ENCODE measurements around the gene TMEM156. TPM values are rescaled to one million over a fixed set of nuclear protein-coding genes. Genes with fewer than 3 reads are reported as not detected.

Gene TMEM156, protein sequence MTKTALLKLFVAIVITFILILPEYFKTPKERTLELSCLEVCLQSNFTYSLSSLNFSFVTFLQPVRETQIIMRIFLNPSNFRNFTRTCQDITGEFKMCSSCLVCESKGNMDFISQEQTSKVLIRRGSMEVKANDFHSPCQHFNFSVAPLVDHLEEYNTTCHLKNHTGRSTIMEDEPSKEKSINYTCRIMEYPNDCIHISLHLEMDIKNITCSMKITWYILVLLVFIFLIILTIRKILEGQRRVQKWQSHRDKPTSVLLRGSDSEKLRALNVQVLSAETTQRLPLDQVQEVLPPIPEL
- under 1 TPM; 0.07 to 0.48 (median 0.41) TPM for total RNA-seq (2021; fragmentation: NEBNext Ultra II Directional; extraction: Animal tissue kit (Norgen Biotek cat#: 25700))
- long read RNA-seq, partial matches to known transcripts, result 0 of 1 reads
- long read RNA-seq, other reads (novel, unspliced or antisense), result 1 of 1 reads

DNA sequence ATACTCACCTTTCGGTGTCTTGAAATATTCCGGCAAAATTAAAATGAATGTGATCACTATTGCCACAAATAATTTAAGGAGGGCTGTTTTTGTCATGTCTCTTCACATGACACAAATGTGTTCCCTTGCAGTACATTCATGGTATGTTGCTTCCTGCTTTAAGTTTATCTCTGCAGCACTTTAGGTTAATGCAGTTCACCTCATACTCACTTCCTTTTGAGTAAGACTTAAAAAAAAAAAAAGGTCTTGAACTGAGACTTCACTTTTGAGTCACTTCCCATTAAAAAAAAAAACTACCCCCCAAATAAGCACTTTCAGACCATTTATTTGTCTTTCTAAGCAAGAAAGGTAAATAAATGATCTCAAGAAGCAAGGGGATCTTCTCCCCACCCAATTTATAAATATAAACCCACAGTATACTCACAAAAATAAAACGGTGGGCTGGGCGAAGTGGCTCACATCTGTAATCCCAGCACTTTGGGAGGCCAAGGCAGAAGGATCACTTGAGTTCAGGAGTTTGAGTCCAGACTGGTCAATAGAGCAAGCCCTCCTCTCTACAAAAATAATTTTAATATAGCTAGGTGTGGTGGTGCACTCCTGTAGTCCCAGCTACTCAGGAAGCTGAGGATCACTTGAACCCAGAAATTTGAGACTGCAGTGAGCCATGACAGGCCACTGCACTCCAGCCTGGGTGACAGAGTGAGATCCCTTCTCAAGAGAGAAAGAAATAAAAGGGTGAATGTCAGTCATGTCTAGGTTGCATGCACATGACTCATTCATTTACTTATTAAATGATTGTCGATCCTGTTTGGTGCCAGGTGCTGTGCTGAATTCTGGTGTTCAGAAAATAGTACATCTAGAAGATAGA lies at the start of gene TMEM156:
Gene TMEM156 (minus strand): TSS at position 192 of the 868 bp plus-strand sequence. CDS start 96 bp downstream, at position 96.
- no peaks in the 10 kb centered on the region for H3K27me3 Mint-ChIP-seq (ENCODE audit: insufficient read depth)
- TF ChIP-seq, protein P1, sequence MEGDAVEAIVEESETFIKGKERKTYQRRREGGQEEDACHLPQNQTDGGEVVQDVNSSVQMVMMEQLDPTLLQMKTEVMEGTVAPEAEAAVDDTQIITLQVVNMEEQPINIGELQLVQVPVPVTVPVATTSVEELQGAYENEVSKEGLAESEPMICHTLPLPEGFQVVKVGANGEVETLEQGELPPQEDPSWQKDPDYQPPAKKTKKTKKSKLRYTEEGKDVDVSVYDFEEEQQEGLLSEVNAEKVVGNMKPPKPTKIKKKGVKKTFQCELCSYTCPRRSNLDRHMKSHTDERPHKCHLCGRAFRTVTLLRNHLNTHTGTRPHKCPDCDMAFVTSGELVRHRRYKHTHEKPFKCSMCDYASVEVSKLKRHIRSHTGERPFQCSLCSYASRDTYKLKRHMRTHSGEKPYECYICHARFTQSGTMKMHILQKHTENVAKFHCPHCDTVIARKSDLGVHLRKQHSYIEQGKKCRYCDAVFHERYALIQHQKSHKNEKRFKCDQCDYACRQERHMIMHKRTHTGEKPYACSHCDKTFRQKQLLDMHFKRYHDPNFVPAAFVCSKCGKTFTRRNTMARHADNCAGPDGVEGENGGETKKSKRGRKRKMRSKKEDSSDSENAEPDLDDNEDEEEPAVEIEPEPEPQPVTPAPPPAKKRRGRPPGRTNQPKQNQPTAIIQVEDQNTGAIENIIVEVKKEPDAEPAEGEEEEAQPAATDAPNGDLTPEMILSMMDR (IDR thresholded peaks at IDR 0.05), result no peak

DNA sequence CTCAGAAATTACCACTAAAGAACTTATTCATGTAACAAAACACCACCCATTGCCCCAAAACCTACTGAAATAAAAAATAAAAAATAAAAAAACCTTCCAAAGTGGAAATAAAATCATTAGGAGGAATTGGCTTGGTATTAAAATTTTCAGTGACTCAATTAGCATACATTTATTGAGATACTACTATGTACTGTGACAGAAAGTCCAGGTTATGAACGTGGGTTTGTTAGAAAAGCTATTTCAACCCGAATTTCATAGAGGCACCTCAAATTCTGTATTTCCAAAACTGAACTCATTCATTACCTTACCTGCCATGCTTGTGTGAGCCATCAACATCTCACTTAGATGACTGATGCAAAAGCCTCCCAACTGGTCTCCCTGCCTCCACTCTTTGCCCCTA lies 46.6 kb upstream of the TMEM156 start:
- TF ChIP-seq, protein P1 (IDR thresholded peaks at IDR 0.05), result no peak
- Mint-ChIP-seq H3K9me3 (no peaks in the 10 kb centered on the region), H3K36me3 (ENCODE audit: low read depth) (peaks cover 38% of the 10 kb centered on the region), H3K27ac (no peak overlapping the region), H3K27me3 (ENCODE audit: insufficient read depth) (no peaks in the 10 kb centered on the region), H3K4me3 (no peak overlapping the region), H3K4me1 (ENCODE audit: low read depth) (peaks cover 15% of the 10 kb centered on the region)
- no peak for DNase-seq

More for the DNA sequence above, at the start of gene TMEM156:
- peak within 1 kb of the TSS; percentile 77 for H3K27ac Mint-ChIP-seq
- no peaks in the 10 kb centered on the region for H3K36me3 Mint-ChIP-seq (ENCODE audit: low read depth)
- DNase-seq, result no peak
- no peaks in the 10 kb centered on the region for H3K9me3 Mint-ChIP-seq
- H3K4me3 Mint-ChIP-seq, result peak within 1 kb of the TSS; percentile 19; the same call in 1 of the 2 replicates
- peaks cover 45% of the 10 kb centered on the region for H3K4me1 Mint-ChIP-seq (ENCODE audit: low read depth)

DNA sequence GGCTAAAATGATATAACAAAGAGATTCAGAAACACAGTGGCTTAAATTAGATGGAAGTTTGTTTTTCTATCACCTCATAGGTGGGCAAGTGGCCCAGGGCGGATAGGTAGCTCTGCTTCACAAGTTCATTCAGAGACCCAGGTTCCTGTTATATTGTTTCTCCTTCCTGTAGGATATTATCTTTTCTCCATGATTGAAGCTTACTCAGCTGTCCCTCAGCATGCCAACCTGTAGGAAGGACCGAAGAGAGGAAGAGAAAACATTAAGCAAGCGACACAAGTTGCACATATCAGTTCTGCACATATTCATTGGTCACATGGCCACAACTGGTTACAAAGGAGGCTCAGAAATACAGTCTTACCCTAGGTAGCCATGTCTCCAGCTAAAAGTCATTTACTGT lies 36.7 kb upstream of the TMEM156 start:
- Mint-ChIP-seq H3K27ac (no peak overlapping the region), H3K36me3 (ENCODE audit: low read depth) (no peaks in the 10 kb centered on the region; the same call in 1 of the 2 replicates), H3K4me3 (no peak overlapping the region), H3K9me3 (no peaks in the 10 kb centered on the region), H3K4me1 (ENCODE audit: low read depth) (peaks cover 13% of the 10 kb centered on the region), H3K27me3 (ENCODE audit: insufficient read depth) (peaks cover 1% of the 10 kb centered on the region; the same call in 1 of the 2 replicates)
- TF ChIP-seq, protein P1 (IDR thresholded peaks at IDR 0.05), result no peak
- DNase-seq, result no peak

DNA sequence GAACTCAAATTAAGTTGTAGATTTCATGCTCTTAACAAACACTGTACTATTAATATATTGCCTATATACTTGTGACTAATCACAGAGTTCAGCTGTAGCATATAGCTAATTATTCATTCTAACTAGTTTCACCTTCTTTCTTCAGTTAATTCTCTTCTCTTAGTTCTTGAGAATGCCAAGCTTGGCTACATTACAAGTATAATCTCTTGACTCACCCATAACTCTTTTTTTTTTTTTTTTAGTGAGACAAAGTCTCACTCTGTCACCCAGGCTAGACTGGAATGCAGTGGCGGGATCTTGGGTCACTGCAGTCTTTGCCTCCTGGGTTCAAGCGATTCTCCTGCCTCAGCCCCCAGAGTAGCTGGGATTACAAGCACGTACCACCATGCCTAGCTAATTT lies 35.2 kb upstream of the TMEM156 start:
- H3K27me3 Mint-ChIP-seq (ENCODE audit: insufficient read depth), result no peaks in the 10 kb centered on the region; the same call in 1 of the 2 replicates
- no peaks in the 10 kb centered on the region for H3K9me3 Mint-ChIP-seq
- H3K4me1 Mint-ChIP-seq (ENCODE audit: low read depth), result peaks cover 26% of the 10 kb centered on the region
- no peaks in the 10 kb centered on the region; the same call in 1 of the 2 replicates for H3K36me3 Mint-ChIP-seq (ENCODE audit: low read depth)
- no peak overlapping the region for H3K27ac Mint-ChIP-seq
- TF ChIP-seq, protein P1 (IDR thresholded peaks at IDR 0.05), result no peak
- no peak overlapping the region for H3K4me3 Mint-ChIP-seq
- DNase-seq, result no peak

DNA sequence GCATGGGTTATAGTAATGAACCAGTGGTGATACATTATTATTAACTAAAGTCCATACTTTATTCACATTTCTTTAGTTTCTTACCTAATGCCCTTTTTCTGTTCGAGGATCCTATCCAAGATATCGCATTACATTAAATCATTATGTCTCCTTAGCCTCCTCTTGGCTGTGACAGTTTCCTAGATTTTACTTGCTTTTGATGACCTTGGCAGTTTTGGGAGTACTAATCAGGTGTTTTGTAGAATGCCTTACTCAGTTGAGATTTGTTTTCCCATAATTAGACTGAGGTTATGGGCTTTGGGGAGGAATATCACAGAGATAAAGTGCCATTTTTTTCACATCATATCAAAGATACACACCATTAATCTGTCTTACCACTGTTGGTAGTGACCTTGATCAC lies 34.8 kb upstream of the TMEM156 start:
- TF ChIP-seq, protein P1 (IDR thresholded peaks at IDR 0.05), result no peak
- Mint-ChIP-seq H3K27me3 (ENCODE audit: insufficient read depth) (no peaks in the 10 kb centered on the region; the same call in 1 of the 2 replicates), H3K9me3 (no peaks in the 10 kb centered on the region), H3K27ac (no peak overlapping the region), H3K4me1 (ENCODE audit: low read depth) (peaks cover 30% of the 10 kb centered on the region), H3K36me3 (ENCODE audit: low read depth) (no peaks in the 10 kb centered on the region; the same call in 1 of the 2 replicates), H3K4me3 (no peak overlapping the region)
- no peak for DNase-seq

Measured in HFFc6 (cell line).